Esophagus (tissue), 2 donors: ENCODE data around the gene SCYGR7. TPM values are rescaled to one million over a fixed set of nuclear protein-coding genes. Genes with fewer than 3 reads are reported as not detected.
"Not testable (repeated sequence)": the region's sequence is repeated elsewhere in the genome, so short reads cannot be mapped to it uniquely, and the experiment has no call there.

Experiments
- H3K27ac ChIP-seq, 2 donors: one replicate each; pipeline ENCODE4 v1.5.1; 2013; ENCODE audit warnings: low read depth in 2 of 2, mild to moderate bottlenecking in 2 of 2, inconsistent platforms in 1 of 2, low read length in 1 of 2, moderate library complexity in 1 of 2
- H3K27me3 ChIP-seq, 2 donors: one replicate each; pipeline ENCODE4 v1.6.1; 2013; ENCODE audit warnings: low read length in 2 of 2, control low read depth in 1 of 2, mild to moderate bottlenecking in 1 of 2; ENCODE audit not compliant: insufficient read depth in 2 of 2, control insufficient read depth in 1 of 2
- H3K36me3 ChIP-seq, 2 donors: one replicate each; pipeline ENCODE4 v1.6.1; 2013; ENCODE audit warnings: low read length in 1 of 2; ENCODE audit not compliant: control insufficient read depth in 2 of 2, insufficient read depth in 2 of 2
- H3K4me1 ChIP-seq, 2 donors: one replicate each; pipeline ENCODE4 v1.6.1; 2013; ENCODE audit warnings: low read length in 1 of 2; ENCODE audit not compliant: control insufficient read depth in 2 of 2, insufficient read depth in 2 of 2
- H3K4me3 ChIP-seq, 2 donors: one replicate each; pipeline ENCODE4 v1.5.1; 2013; ENCODE audit warnings: low read length in 2 of 2, mild to moderate bottlenecking in 2 of 2, low read depth in 1 of 2, moderate library complexity in 1 of 2
- H3K9me3 ChIP-seq, 2 donors: one replicate each; pipeline ENCODE4 v1.6.1; 2013; ENCODE audit warnings: mild to moderate bottlenecking in 2 of 2, low read depth in 1 of 2, low read length in 1 of 2, moderate library complexity in 1 of 2; ENCODE audit not compliant: control insufficient read depth in 2 of 2, insufficient read depth in 1 of 2
- WGBS, 2 donors: extraction: QIAGEN DNeasy Blood & Tissue Kit; methylation state at CpG; one replicate each; pipeline ENCODE4 v1.1.7; 2013; 5-methylcytosine and 5-hydroxymethylcytosine counted together
- polyA plus RNA-seq, 2 donors: library from polyadenylated mRNA; stranded (reverse); fragments of 200-250 nt; gene quantifications; one replicate each; pipeline ENCODE4 v1.2.3, GENCODE V29; 2013
- donor health status: healthy with polysubstance abuse.
- donor health status: Bipolar disorder and iron deficiency.

SCYGR7 gene
- polyA plus RNA-seq, 2 donors, result not detected

GRCh38 chr2:227713291-227713690 lies 14.8 kb upstream of the SCYGR7 start:
- H3K36me3 ChIP-seq, result no peaks in the 10 kb centered on the region
- no peaks in the 10 kb centered on the region for H3K4me1 ChIP-seq
- no peak overlapping the region for H3K4me3 ChIP-seq
- WGBS, 2 donors, result 53 to 98% methylated on average over 1 of the region's 1 CpG
- H3K9me3 ChIP-seq, result no peaks in the 10 kb centered on the region
- no peaks in the 10 kb centered on the region for H3K27me3 ChIP-seq
- no peak overlapping the region for H3K27ac ChIP-seq

- no peaks in the 10 kb centered on the region for H3K27me3 ChIP-seq
- H3K27ac ChIP-seq, result no peak overlapping the region
- H3K9me3 ChIP-seq, result no peaks in the 10 kb centered on the region
- no peaks in the 10 kb centered on the region for H3K36me3 ChIP-seq
- no peaks in the 10 kb centered on the region for H3K4me1 ChIP-seq
- WGBS, 2 donors, result 96 to 98% methylated on average over 2 of the region's 2 CpGs
- H3K4me3 ChIP-seq, result no peak overlapping the region
Observed at GRCh38 chr2:227716501-227716900, 11.6 kb upstream of the SCYGR7 start.

GRCh38 chr2:227717687-227718567 lies 10.2 kb upstream of the SCYGR7 start, which contains the start of gene SLC19A3:
SLC19A3 (minus strand) TSS chr2:227718028; CDS start chr2:227702318, 15,710 bp downstream.
- 6% methylated on average over 35 of the region's 35 CpGs for WGBS, 2 donors

DNA sequence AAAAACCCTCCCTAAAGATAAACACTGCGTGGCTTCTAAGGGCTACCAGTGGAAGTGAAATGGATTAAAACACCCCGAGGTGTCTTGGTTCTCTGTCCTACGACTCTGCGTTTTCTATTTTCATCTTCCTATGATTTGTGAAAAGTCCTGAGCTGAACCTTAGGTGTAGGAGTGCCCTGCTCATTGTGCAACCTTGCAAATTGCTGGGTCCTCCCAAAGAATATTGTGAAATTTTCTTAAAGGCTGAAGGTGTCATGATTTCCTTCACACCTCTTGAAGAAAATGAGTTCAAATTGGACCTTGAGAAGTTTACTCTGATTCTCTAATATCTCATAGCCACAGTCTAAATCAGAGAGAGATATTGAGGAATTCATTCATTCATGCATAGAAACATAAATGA lies 8.5 kb upstream of the SCYGR7 start:
- H3K36me3 ChIP-seq, result no peaks in the 10 kb centered on the region
- no peak overlapping the region for H3K4me3 ChIP-seq
- H3K27ac ChIP-seq, result no peak overlapping the region
- no peaks in the 10 kb centered on the region for H3K9me3 ChIP-seq
- H3K27me3 ChIP-seq, result no peaks in the 10 kb centered on the region
- 88 to 91% methylated on average over 4 of the region's 4 CpGs for WGBS, 2 donors
- H3K4me1 ChIP-seq, result no peaks in the 10 kb centered on the region

More at GRCh38 chr2:227717687-227718567, 10.2 kb upstream of the SCYGR7 start, which contains the start of gene SLC19A3:
- no peaks in the 10 kb centered on the region for H3K36me3 ChIP-seq
- peak within 1 kb of the TSS; percentile 32 to 35 for H3K4me3 ChIP-seq
- H3K9me3 ChIP-seq, result no peaks in the 10 kb centered on the region
- H3K27ac ChIP-seq, result peak within 1 kb of the TSS; percentile 11 to 44
- H3K27me3 ChIP-seq, result no peaks in the 10 kb centered on the region
- H3K4me1 ChIP-seq, result no peaks in the 10 kb centered on the region

DNA sequence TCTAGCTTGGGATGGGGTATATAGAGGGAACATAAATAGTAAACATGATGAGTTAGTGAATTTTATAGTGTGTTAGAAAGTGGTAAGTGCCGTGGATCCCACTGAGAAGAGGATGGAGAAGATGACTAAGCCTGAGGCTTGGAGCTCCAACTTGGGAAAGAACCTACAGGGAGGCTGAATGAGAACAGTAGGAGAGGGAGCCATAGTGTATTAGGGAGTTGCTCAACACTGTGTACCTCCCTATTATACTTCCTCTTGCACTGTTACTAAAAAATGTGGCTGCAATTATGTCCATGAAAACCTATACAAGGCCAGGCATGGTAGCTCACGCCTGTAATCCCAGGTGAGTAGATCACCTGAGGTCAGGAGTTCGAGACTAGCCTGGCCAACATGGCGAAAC lies 7.5 kb upstream of the SCYGR7 start:
- Histone ChIP-seq H3K9me3 (no peaks in the 10 kb centered on the region), H3K27me3 (no peaks in the 10 kb centered on the region), H3K27ac (no peak overlapping the region), H3K4me3 (no peak overlapping the region), H3K36me3 (no peaks in the 10 kb centered on the region), H3K4me1 (no peaks in the 10 kb centered on the region)
- 83 to 86% methylated on average over 4 of the region's 4 CpGs for WGBS, 2 donors

DNA sequence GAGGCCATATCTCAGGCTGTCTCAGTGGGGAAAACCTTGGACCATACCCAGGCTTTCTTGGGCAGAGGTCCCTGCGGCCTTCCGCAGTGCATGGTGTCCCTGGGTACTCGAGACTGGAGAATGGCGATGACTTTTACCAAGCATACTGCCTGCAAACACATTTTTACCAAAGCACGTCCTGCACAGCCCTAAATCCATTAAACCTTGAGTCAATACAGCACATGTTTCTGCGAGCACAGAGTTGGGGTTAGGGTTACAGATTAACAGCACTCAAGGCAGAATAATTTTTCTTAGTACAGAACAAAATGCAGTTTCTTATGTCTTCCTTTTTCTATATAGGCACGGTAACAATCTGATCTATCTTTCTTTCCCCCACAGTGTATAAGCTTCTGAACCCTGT lies 5.3 kb upstream of the SCYGR7 start:
- not testable (repeated sequence) for H3K27me3 ChIP-seq, H3K4me1 ChIP-seq
- WGBS, 2 donors, result 58 to 60% methylated on average over 7 of the region's 7 CpGs

DNA sequence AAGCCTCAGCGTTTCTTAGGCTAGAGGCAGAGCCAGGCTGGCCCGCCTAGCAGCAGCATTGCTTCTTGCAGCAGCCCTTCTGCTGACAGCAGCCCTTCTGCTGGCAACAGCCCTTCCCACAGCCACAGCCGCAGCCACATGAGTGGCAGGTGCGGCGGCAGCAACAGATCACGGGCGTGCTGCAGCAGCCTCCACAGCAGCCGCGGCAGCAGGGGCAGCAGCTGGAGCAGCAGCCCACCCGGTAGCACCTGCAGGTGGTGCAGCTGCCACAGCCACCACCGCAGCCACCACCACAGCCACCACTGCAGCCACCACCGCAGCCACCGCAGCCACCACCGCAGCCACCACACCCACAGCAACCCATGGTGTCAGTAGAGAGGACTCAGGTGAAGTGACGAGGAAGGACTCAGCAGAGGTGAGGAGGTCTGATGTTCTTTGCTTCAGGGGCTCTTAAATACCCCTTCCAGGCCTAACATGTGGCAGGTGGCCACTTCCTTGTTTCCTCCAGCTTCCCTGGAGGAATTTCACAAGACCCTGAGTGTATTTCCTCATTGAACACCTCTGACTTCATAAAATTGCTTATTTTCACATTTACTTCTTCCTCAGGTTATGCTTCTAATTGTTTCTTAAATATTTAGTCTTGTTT lies 3.6 kb upstream of the SCYGR7 start, which contains the start of gene SCYGR6:
SCYGR6 (minus strand) TSS at position 364 of the 646 bp plus-strand sequence; CDS start at position 364, 0 bp downstream.
- H3K4me1 ChIP-seq, result no peaks in the 10 kb centered on the region
- H3K4me3 ChIP-seq, result no peak within 1 kb of the TSS
- 81 to 86% methylated on average over 15 of the region's 15 CpGs for WGBS, 2 donors
- no peaks in the 10 kb centered on the region for H3K9me3 ChIP-seq
- no peaks in the 10 kb centered on the region for H3K36me3 ChIP-seq
- no peaks in the 10 kb centered on the region for H3K27me3 ChIP-seq
- no peak within 1 kb of the TSS for H3K27ac ChIP-seq

More for the DNA sequence above, 5.3 kb upstream of the SCYGR7 start:
- not testable (repeated sequence) for H3K36me3 ChIP-seq, H3K4me3 ChIP-seq, H3K27ac ChIP-seq, H3K9me3 ChIP-seq

DNA sequence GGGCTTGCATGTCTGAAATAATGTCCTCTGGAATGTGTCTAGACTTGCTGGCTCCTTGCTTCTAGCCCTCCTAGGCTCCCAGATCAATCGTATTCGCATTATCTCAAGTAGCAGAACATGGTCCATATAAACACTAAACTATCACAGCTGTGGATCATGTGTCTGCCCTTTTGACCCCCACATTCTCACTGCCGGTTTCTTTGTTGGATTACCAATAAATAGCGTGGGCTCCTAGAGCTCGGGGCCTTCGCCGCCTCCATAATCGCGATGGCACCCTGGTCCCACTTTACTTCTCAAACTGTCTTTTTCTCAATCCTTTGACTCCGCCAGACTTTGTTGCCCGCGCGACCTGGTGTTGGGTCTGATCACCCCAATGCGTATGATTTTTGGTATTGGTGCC lies 11.2 kb downstream of the SCYGR7 start:
- no peak overlapping the region for H3K4me3 ChIP-seq
- no peak overlapping the region for H3K27ac ChIP-seq
- H3K9me3 ChIP-seq, result no peaks in the 10 kb centered on the region
- WGBS, 2 donors, result 69 to 78% methylated on average over 14 of the region's 14 CpGs
- H3K4me1 ChIP-seq, result no peaks in the 10 kb centered on the region
- H3K27me3 ChIP-seq, result no peaks in the 10 kb centered on the region
- H3K36me3 ChIP-seq, result no peaks in the 10 kb centered on the region

GRCh38 chr2:227740705-227741104 lies 12.6 kb downstream of the SCYGR7 start:
- H3K4me1 ChIP-seq, result not testable (repeated sequence)
- WGBS, 2 donors, result 74 to 81% methylated on average over 7 of the region's 7 CpGs

More at GRCh38 chr2:227740705-227741104, 12.6 kb downstream of the SCYGR7 start:
- H3K4me3 ChIP-seq, H3K36me3 ChIP-seq, H3K27me3 ChIP-seq, H3K27ac ChIP-seq, H3K9me3 ChIP-seq: not testable (repeated sequence)
